ENCODE data around the gene KDM4D. TPM values are rescaled to one million over a fixed set of nuclear protein-coding genes. Genes with fewer than 3 reads are reported as not detected.

The KDM4D gene
- total and polyA plus RNA-seq, 9 of the 15 experiments (the other 6 are each of a cell fraction or from before 2014, with no cell fraction given) = 0.34 to 1.1 (median 0.50) TPM

- no peak for TF ChIP-seq ZNF407 (IDR thresholded peaks at IDR 0.05; ENCODE audit: low read depth)
Measured at GRCh38 chr11:94928117-94928990, 45.2 kb upstream of the KDM4D start (continued).

Measured in K562 (cell line).